Measurements from ENCODE around the gene SLC35F3.

The SLC35F3 gene

GRCh38 chr1:234260578-234260977 is 356.1 kb downstream of the SLC35F3 start:
- DNase-seq (ENCODE audit: low read depth): no peak

GRCh38 chr1:234261545-234261944 is 357.1 kb downstream of the SLC35F3 start:
- no peak for DNase-seq (ENCODE audit: low read depth)

- DNase-seq (ENCODE audit: low read depth): no peak
These were observed 357.7 kb downstream of the SLC35F3 start for GRCh38 chr1:234262007-234262753.

GRCh38 chr1:234262754-234263105 is 358.3 kb downstream of the SLC35F3 start:
- no peak for DNase-seq (ENCODE audit: low read depth)

GRCh38 chr1:234264832-234265231 is 360.4 kb downstream of the SLC35F3 start:
- DNase-seq (ENCODE audit: low read depth): no peak

- DNase-seq (ENCODE audit: low read depth): no peak
These were observed 360.8 kb downstream of the SLC35F3 start for GRCh38 chr1:234265321-234265720.

- no peak for DNase-seq (ENCODE audit: low read depth)
These were observed 361.4 kb downstream of the SLC35F3 start for GRCh38 chr1:234265861-234266260.

GRCh38 chr1:234270093-234270492 is 365.6 kb downstream of the SLC35F3 start:
- no peak for DNase-seq (ENCODE audit: low read depth)

- DNase-seq (ENCODE audit: low read depth): no peak
These were observed 366.2 kb downstream of the SLC35F3 start for GRCh38 chr1:234270581-234271242.

GRCh38 chr1:234271243-234271606 is 366.7 kb downstream of the SLC35F3 start:
- no peak for DNase-seq (ENCODE audit: low read depth)

- no peak for DNase-seq (ENCODE audit: low read depth)
These were observed 368.3 kb downstream of the SLC35F3 start for GRCh38 chr1:234272656-234273312.

GRCh38 chr1:234273981-234274380 is 369.5 kb downstream of the SLC35F3 start:
- no peak for DNase-seq (ENCODE audit: low read depth)

GRCh38 chr1:234276151-234276788 is 371.8 kb downstream of the SLC35F3 start:
- DNase-seq (ENCODE audit: low read depth): no peak

- no peak for DNase-seq (ENCODE audit: low read depth)
These were observed 372.8 kb downstream of the SLC35F3 start for GRCh38 chr1:234277161-234277868.

- no peak for DNase-seq (ENCODE audit: low read depth)
These were observed 374.5 kb downstream of the SLC35F3 start for GRCh38 chr1:234279021-234279420.

GRCh38 chr1:234280500-234280899 is 376.0 kb downstream of the SLC35F3 start:
- no peak for DNase-seq (ENCODE audit: low read depth)

- DNase-seq (ENCODE audit: low read depth): no peak
These were observed 377.5 kb downstream of the SLC35F3 start for GRCh38 chr1:234281826-234282489.

GRCh38 chr1:234286206-234286605 is 381.7 kb downstream of the SLC35F3 start:
- DNase-seq (ENCODE audit: low read depth): no peak

- DNase-seq (ENCODE audit: low read depth): no peak
These were observed 384.5 kb downstream of the SLC35F3 start for GRCh38 chr1:234288946-234289345.

- DNase-seq (ENCODE audit: low read depth): no peak
These were observed 385.2 kb downstream of the SLC35F3 start for GRCh38 chr1:234289538-234290305.

- DNase-seq (ENCODE audit: low read depth): no peak
These were observed 387.5 kb downstream of the SLC35F3 start for GRCh38 chr1:234292011-234292410.

All from T follicular helper cell (primary cell).